ENCODE data around the gene FIG4.
"Not testable (repeated sequence)": the region's sequence is repeated elsewhere in the genome, so short reads cannot be mapped to it uniquely, and the experiment has no call there.

Gene FIG4

DNA sequence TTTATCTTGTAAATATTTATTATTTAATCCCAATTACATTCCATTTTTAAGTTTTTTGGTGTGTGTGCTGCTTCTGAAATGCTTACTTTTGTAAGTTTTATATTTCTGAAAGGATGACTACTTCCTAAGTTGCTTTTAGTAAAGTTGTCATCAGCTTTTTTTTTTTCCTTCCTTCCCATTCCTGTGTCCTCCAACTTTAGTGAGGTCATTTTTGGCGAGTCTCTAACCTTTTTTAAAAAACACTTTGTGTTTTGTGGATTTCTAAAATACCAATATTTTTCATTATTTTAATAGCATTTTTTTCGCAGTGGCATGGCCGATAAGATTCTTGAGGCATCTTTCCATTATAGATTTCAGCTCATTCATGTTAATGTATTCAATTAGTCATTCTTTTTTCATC lies 30.9 kb downstream of the FIG4 start:
- Histone ChIP-seq H3K4me1 (ENCODE audit: control insufficient read depth, insufficient read depth, low read length) (no peaks in the 10 kb centered on the region), H3K27ac (ENCODE audit: low read length) (no peak overlapping the region), H3K9ac (ENCODE audit: low read length in 2 of 2) (no peak overlapping the region), H3K36me3 (ENCODE audit: control insufficient read depth in 2 of 2, insufficient read depth in 2 of 2, low read length in 2 of 2) (peaks cover 3 to 8% of the 10 kb centered on the region in 2 donors), H3K4me3 (ENCODE audit: low read length in 2 of 2) (no peak overlapping the region), H3K9me3 (ENCODE audit: control insufficient read depth in 2 of 2, low read length in 2 of 2) (no peaks in the 10 kb centered on the region), H3K27me3 (ENCODE audit: control insufficient read depth in 1 of 2, insufficient read depth in 2 of 2, low read length in 2 of 2) (no peaks in the 10 kb centered on the region)

DNA sequence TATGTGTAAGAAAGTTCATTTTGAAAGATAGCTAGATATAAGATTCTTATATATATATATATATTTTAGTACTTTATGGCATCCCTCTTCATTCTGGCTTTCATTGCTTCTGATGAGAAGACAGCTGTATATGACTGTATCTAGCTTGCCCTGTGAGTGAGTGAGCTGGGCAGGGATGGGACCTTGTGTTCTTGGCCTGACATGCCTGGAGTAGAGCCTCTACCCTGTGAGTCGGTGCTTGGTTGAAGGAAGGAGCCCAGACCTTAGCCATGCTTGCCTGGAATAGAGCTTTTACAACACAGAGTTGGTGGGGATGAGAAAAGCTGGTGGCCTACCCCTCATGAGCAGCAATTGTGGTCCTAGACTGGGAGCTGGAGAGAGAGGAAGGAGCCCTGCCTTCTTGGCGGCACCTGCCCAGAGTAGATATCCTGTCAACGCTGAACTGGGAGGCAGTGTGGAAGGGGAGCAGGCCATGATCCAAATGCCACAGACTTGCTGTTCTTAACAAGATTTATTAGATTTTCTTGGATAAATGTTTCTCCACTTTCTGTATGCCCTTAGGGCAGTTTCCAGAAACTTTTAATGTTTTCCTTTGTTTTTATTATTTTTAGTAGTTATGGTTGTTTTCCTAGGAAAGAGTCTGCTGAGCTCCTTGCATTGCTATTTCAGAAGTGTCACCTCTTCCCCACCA lies 31.6 kb downstream of the FIG4 start:
- Histone ChIP-seq H3K9ac (ENCODE audit: low read length in 2 of 2) (no peak overlapping the region), H3K27me3 (ENCODE audit: control insufficient read depth in 1 of 2, insufficient read depth in 2 of 2, low read length in 2 of 2) (no peaks in the 10 kb centered on the region), H3K27ac (ENCODE audit: low read length) (no peak overlapping the region), H3K9me3 (ENCODE audit: control insufficient read depth in 2 of 2, low read length in 2 of 2) (no peaks in the 10 kb centered on the region), H3K4me1 (ENCODE audit: control insufficient read depth, insufficient read depth, low read length) (no peaks in the 10 kb centered on the region), H3K4me3 (ENCODE audit: low read length in 2 of 2) (no peak overlapping the region), H3K36me3 (ENCODE audit: control insufficient read depth in 2 of 2, insufficient read depth in 2 of 2, low read length in 2 of 2) (peaks cover 3 to 4% of the 10 kb centered on the region in 2 donors)

DNA sequence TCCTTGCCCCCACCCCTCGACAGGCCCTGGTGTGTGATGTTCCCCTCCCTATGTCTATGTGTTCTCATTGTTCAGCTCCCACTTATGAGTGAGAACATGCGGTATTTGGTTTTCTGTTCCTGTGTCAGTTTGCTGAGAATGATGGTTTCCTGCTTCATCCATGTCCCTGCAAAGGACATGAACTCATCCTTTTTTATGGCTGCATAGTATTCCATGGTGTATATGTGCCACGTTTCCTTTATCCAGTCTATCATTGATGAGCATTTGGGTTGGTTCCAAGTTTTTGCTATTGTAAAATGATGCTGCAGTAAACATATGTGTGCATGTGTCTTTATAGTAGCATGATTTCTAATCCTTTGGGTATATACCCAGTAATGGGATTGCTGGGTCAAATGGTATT lies 34.2 kb downstream of the FIG4 start:
- not testable (repeated sequence) for H3K4me3 ChIP-seq (ENCODE audit: low read length in 2 of 2); H3K9me3 ChIP-seq (ENCODE audit: control insufficient read depth in 2 of 2, low read length in 2 of 2); H3K36me3 ChIP-seq (ENCODE audit: control insufficient read depth in 2 of 2, insufficient read depth in 2 of 2, low read length in 2 of 2); H3K9ac ChIP-seq (ENCODE audit: low read length in 2 of 2); H3K27me3 ChIP-seq (ENCODE audit: control insufficient read depth in 1 of 2, insufficient read depth in 2 of 2, low read length in 2 of 2); H3K27ac ChIP-seq (ENCODE audit: low read length); H3K4me1 ChIP-seq (ENCODE audit: control insufficient read depth, insufficient read depth, low read length)

DNA sequence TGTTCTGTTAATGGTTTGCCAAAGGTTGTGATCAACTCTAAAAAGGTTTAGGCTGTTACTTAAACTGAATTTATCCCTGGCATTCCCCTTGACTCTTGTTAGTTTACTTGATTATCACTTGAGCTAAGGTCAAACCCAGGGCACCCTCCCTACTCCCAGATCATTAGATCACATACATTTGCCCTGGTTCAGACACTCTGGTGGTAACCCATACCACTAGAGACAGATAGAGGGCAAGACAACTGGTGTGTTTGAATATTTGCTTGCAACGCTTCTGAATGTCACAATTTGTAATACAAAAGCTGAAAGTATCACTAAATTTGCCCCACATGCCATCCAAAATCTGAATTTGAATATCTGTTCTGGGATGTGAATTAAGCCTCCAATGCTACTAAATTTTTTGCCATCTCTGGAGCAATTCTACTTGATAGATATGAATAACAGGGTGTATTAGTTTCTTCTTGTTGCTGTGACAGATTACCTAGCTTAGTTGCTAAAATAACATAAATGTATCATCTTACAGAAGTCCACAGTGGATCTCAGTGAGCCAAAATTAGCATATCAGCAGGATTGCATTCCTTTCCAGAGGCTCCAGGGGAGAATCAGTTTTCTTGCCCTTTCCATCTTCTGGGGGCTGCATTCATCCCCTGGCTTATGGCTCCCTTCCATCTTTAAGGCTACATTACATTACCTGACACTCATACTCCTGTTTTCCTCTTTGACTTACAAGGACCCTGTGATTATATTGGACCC lies 45.4 kb downstream of the FIG4 start:
- H3K4me3 ChIP-seq (ENCODE audit: low read length in 2 of 2) = no peak overlapping the region
- H3K4me1 ChIP-seq (ENCODE audit: control insufficient read depth, insufficient read depth, low read length) = no peaks in the 10 kb centered on the region
- H3K27me3 ChIP-seq (ENCODE audit: control insufficient read depth in 1 of 2, insufficient read depth in 2 of 2, low read length in 2 of 2) = no peaks in the 10 kb centered on the region
- H3K36me3 ChIP-seq (ENCODE audit: control insufficient read depth in 2 of 2, insufficient read depth in 2 of 2, low read length in 2 of 2) = peaks cover 7 to 9% of the 10 kb centered on the region in 2 donors
- no peak overlapping the region for H3K27ac ChIP-seq (ENCODE audit: low read length)
- H3K9ac ChIP-seq (ENCODE audit: low read length in 2 of 2) = no peak overlapping the region
- H3K9me3 ChIP-seq (ENCODE audit: control insufficient read depth in 2 of 2, low read length in 2 of 2) = no peaks in the 10 kb centered on the region

DNA sequence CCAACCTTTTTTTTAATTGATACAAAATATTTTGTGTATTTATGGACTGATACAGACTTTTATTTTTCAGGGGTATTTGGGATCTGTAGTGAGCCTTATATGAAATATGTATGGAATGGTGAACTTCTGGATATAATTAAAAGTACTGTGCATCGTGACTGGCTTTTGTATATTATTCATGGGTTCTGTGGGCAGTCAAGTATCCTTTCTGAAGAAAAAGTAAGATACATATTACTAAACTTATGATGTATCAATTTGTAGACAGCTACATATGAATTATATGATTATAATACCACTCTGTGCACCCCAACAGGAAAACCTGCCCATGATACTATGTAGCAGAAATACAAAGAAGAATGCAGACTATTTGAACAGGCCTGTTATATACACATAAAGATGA lies 47.2 kb downstream of the FIG4 start:
- peaks cover 7 to 10% of the 10 kb centered on the region in 2 donors for H3K36me3 ChIP-seq (ENCODE audit: control insufficient read depth in 2 of 2, insufficient read depth in 2 of 2, low read length in 2 of 2)
- H3K9ac ChIP-seq (ENCODE audit: low read length in 2 of 2) = no peak overlapping the region
- no peaks in the 10 kb centered on the region for H3K27me3 ChIP-seq (ENCODE audit: control insufficient read depth in 1 of 2, insufficient read depth in 2 of 2, low read length in 2 of 2)
- H3K27ac ChIP-seq (ENCODE audit: low read length) = no peak overlapping the region
- no peaks in the 10 kb centered on the region for H3K4me1 ChIP-seq (ENCODE audit: control insufficient read depth, insufficient read depth, low read length)
- H3K9me3 ChIP-seq (ENCODE audit: control insufficient read depth in 2 of 2, low read length in 2 of 2) = no peaks in the 10 kb centered on the region
- no peak overlapping the region for H3K4me3 ChIP-seq (ENCODE audit: low read length in 2 of 2)

DNA sequence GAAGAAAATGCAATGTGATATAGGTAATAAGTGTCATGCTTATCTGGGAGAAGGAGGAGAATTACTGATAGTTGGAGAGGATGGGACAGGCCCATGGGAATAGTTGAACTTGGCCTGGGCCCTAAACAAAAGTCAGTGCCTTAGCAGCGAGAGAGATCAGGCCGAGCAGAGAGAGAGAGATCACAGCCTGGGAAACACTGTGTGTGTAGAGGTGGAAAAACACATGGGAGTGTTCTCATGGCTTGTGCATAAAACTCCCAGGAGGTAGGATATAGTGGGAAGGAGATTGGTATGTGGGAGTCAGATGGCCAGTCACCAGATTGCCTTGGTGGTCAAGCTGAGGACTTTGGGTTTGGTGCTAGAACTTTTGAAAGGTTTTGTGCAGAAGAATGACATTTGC lies 47.6 kb downstream of the FIG4 start:
- no peaks in the 10 kb centered on the region for H3K9me3 ChIP-seq (ENCODE audit: control insufficient read depth in 2 of 2, low read length in 2 of 2)
- peaks cover 8 to 14% of the 10 kb centered on the region in 2 donors for H3K36me3 ChIP-seq (ENCODE audit: control insufficient read depth in 2 of 2, insufficient read depth in 2 of 2, low read length in 2 of 2)
- H3K27me3 ChIP-seq (ENCODE audit: control insufficient read depth in 1 of 2, insufficient read depth in 2 of 2, low read length in 2 of 2) = no peaks in the 10 kb centered on the region
- no peak overlapping the region for H3K27ac ChIP-seq (ENCODE audit: low read length)
- H3K9ac ChIP-seq (ENCODE audit: low read length in 2 of 2) = no peak overlapping the region
- no peaks in the 10 kb centered on the region for H3K4me1 ChIP-seq (ENCODE audit: control insufficient read depth, insufficient read depth, low read length)
- no peak overlapping the region for H3K4me3 ChIP-seq (ENCODE audit: low read length in 2 of 2)

DNA sequence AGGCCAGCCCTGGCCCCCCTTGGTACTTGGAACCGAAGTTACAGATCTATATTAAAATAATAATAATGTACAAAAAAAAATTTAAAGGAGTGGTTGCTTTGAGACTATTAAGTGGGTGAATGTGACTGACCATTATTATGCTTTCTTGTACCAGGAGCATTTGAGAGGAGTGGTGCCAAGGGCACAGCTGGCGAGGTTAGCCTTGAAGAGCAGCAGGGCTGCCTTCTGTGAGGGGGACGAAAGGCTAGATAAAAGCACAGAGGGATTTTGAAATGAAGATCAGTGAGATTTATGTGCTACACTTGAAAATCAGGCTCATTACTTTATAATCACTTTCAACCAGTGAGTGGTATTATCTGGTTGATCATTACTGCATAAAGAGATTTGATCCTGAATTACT lies 48.6 kb downstream of the FIG4 start:
- Histone ChIP-seq H3K4me3 (ENCODE audit: low read length in 2 of 2) (no peak overlapping the region), H3K4me1 (ENCODE audit: control insufficient read depth, insufficient read depth, low read length) (no peaks in the 10 kb centered on the region), H3K9ac (ENCODE audit: low read length in 2 of 2) (no peak overlapping the region), H3K27ac (ENCODE audit: low read length) (no peak overlapping the region), H3K27me3 (ENCODE audit: control insufficient read depth in 1 of 2, insufficient read depth in 2 of 2, low read length in 2 of 2) (no peaks in the 10 kb centered on the region), H3K36me3 (ENCODE audit: control insufficient read depth in 2 of 2, insufficient read depth in 2 of 2, low read length in 2 of 2) (peaks cover 14 to 16% of the 10 kb centered on the region in 2 donors), H3K9me3 (ENCODE audit: control insufficient read depth in 2 of 2, low read length in 2 of 2) (no peaks in the 10 kb centered on the region)

DNA sequence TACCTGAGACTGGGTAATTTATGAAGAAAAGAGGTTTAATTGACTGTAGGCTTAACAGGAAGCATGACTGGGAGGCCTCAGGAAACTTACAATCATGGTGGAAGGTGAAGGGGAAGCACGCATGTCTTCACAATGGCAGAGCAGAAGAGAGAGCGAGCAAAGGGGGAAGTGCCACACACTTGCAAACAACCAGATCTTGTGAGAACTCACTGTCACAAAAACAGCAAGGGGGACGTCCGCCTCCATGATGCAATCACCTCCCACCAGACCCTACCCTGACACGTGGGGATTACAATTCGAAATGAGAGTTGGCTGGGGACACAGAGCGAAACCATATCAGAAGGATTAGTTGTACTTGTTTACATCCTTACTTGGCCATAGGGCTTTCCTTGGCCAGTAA lies 49.7 kb downstream of the FIG4 start:
- Histone ChIP-seq H3K9me3 (ENCODE audit: control insufficient read depth in 2 of 2, low read length in 2 of 2) (no peaks in the 10 kb centered on the region), H3K27ac (ENCODE audit: low read length) (no peak overlapping the region), H3K27me3 (ENCODE audit: control insufficient read depth in 1 of 2, insufficient read depth in 2 of 2, low read length in 2 of 2) (no peaks in the 10 kb centered on the region), H3K36me3 (ENCODE audit: control insufficient read depth in 2 of 2, insufficient read depth in 2 of 2, low read length in 2 of 2) (peaks cover 12 to 16% of the 10 kb centered on the region in 2 donors), H3K4me3 (ENCODE audit: low read length in 2 of 2) (no peak overlapping the region), H3K4me1 (ENCODE audit: control insufficient read depth, insufficient read depth, low read length) (no peaks in the 10 kb centered on the region), H3K9ac (ENCODE audit: low read length in 2 of 2) (no peak overlapping the region)

DNA sequence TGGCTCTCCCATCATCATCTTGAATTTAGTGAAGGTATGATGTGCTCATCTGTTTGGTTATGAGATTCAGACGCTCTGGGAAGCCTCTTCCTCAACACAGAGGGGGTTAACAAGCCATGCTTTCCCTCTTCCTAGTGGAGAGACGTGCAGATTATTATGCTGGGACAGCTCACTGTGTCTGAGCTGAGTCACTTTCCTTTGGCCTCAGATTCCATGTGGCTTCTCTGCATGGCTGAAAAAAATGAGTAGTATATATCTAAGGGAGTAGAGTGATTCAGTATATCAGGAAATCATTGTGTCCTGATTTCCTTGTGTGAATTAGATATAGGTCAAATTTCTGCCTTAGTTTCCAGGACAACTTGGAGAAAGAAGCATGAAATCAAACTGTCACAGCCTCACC lies 52.6 kb downstream of the FIG4 start:
- H3K27me3 ChIP-seq (ENCODE audit: control insufficient read depth in 1 of 2, insufficient read depth in 2 of 2, low read length in 2 of 2) = no peaks in the 10 kb centered on the region
- H3K9ac ChIP-seq (ENCODE audit: low read length in 2 of 2) = no peak overlapping the region
- H3K27ac ChIP-seq (ENCODE audit: low read length) = no peak overlapping the region
- H3K36me3 ChIP-seq (ENCODE audit: control insufficient read depth in 2 of 2, insufficient read depth in 2 of 2, low read length in 2 of 2) = peaks cover 12 to 14% of the 10 kb centered on the region in 2 donors
- no peak overlapping the region for H3K4me3 ChIP-seq (ENCODE audit: low read length in 2 of 2)
- no peaks in the 10 kb centered on the region for H3K4me1 ChIP-seq (ENCODE audit: control insufficient read depth, insufficient read depth, low read length)
- H3K9me3 ChIP-seq (ENCODE audit: control insufficient read depth in 2 of 2, low read length in 2 of 2) = no peaks in the 10 kb centered on the region

DNA sequence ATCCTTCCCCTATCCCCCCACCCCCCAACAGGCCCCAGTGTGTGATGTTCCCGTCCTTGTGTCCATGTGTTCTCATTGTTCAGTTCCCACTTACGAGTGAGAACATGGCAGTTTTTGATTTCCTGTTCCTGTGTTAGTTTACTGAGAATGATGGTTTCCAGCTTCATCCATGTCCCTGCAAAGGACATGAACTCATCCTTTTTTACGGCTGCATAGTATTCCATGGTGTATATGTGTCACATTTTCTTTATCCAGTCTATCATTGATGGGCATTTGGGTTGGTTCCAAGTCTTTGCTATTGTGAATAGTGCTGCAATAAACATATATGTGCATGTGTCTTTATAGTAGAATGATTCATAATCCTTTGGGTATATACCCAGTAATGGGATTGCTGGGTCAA lies 53.7 kb downstream of the FIG4 start:
- not testable (repeated sequence) for H3K4me3 ChIP-seq (ENCODE audit: low read length in 2 of 2); H3K27me3 ChIP-seq (ENCODE audit: control insufficient read depth in 1 of 2, insufficient read depth in 2 of 2, low read length in 2 of 2); H3K9me3 ChIP-seq (ENCODE audit: control insufficient read depth in 2 of 2, low read length in 2 of 2); H3K9ac ChIP-seq (ENCODE audit: low read length in 2 of 2); H3K4me1 ChIP-seq (ENCODE audit: control insufficient read depth, insufficient read depth, low read length); H3K27ac ChIP-seq (ENCODE audit: low read length)
- H3K36me3 ChIP-seq (ENCODE audit: control insufficient read depth in 2 of 2, insufficient read depth in 2 of 2, low read length in 2 of 2) = peaks cover 12 to 13% of the 10 kb centered on the region in 2 donors

DNA sequence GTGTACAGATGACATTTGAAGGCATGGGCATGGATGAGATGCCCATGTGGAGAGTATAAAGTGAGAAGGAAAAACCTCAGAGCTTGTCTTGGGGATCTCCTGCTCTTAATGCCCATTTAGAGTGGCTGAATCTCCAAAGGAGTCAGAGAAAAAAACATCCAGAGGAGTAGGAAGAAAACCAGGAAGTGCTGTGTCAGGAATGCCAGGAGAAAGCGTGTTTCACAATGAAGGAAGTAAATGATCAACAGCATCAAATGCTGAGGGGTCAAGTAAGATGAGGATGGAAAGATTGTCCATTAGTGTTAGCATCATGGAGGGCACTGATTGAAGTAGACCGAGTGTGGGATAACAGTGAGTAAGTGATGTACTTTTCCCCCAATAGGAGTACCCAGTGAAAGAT lies 56.1 kb downstream of the FIG4 start:
- Histone ChIP-seq H3K9me3 (ENCODE audit: control insufficient read depth in 2 of 2, low read length in 2 of 2) (no peaks in the 10 kb centered on the region), H3K4me1 (ENCODE audit: control insufficient read depth, insufficient read depth, low read length) (no peaks in the 10 kb centered on the region), H3K4me3 (ENCODE audit: low read length in 2 of 2) (no peak overlapping the region), H3K27ac (ENCODE audit: low read length) (no peak overlapping the region), H3K9ac (ENCODE audit: low read length in 2 of 2) (no peak overlapping the region), H3K36me3 (ENCODE audit: control insufficient read depth in 2 of 2, insufficient read depth in 2 of 2, low read length in 2 of 2) (peaks cover 5 to 12% of the 10 kb centered on the region in 2 donors), H3K27me3 (ENCODE audit: control insufficient read depth in 1 of 2, insufficient read depth in 2 of 2, low read length in 2 of 2) (no peaks in the 10 kb centered on the region)

Measured in stomach smooth muscle (tissue), 2 donors.